GM18502 (cell line): ENCODE results near the gene PDRG1.

Experiments
- ATAC-seq: cut with Tn5 transposase; IDR thresholded peaks from one replicate; pipeline ENCODE4 v1.9.1; 2021; ENCODE audit warnings: mild to moderate bottlenecking; ENCODE audit not compliant: unreplicated experiment, poor library complexity

The PDRG1 gene

DNA sequence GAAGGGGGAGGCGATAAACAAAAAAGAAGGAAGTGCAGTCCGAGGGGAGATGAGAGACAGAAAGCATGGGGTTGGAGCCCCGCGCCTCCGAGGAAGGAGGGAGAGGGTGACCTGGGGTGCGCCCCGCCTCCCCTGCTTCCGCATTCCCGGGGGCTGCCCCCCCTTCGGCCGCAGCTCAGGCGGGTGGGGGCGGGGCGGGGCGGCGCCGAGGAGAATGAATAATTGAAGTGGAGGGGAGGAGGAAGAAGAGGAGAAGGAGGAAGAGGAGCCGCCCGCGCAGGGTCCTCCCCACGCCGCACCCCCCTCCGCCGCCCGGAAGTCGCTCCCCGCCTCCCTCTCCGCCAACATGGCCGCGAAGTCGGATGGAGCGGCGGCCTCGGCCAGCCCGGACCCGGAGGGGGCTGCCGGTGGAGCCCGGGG lies 16.0 kb upstream of the PDRG1 start, which contains the start of gene XKR7:
Gene XKR7 (plus strand): TSS at position 322 of the 420 bp plus-strand sequence. CDS start 25 bp downstream, at position 347.
- no peak for ATAC-seq

DNA sequence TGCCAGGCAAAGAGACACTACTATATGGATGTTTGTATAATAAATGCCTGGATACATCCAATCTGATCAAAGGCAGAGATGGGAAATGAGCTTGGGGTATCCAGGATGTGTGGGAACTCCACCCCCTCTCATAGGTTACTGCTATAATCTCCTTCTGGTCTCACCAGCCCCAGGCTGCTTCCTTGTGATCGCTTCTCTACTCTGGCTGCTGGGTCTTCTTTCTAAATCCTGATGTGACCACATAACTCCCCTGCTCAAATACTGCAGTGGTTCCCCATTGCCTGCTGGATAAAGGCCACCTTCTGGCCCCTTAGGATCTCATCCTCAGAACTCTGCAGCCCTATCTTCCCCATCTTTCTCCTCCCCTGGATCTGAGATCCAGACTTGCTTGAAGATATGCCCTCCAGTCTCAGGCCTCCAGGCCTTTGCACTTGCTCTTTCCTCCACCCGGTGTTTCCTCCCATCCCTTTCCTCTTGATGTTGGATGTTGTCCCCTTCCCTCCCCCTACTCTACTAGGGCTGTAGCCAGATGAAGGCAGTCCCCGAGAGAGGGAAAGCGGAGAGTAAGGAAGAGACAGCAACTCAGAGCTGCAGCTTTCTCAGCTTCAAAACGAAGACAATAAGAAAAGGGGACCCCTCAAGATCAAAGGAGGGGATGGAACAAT lies 15.3 kb upstream of the PDRG1 start:
- no peak for ATAC-seq

DNA sequence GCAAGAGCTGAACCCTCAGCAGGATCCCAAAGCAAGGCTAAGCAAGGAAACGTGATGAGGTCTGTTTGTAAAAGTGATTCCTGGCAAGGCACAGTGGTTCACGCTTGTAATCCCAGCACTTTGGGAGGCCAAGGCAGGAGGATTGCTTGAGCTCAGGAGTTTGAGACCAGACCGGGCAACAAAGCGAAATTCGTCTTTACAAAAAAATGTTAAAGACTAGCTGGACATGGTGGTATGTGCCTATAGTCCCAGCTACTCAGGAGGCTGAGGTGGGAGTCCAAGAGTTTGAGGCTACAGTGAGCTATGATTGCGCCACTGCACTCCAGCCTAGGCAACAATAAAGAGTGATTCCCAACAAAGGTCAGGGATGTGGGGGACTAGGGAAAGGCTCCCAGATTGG lies 12.0 kb upstream of the PDRG1 start:
- ATAC-seq = no peak

DNA sequence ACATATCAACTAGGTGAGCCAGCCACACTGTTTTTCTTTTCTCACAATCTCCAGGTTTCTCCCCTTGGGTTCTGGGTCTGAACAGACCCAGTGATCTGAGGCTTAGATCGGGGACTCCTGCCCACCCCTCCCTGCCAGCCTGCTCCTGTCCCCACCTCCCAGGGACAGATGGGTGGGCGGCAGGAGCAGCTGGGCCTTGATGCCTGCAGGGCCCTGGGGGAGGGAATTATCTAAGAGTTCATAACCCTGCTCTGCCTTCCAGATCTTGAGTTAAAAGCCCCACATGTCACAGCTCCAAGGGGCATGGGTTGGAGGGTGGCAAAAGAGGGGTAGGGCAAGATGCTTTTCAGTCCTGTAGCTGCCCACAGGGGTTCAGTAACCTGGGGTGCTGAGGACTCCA lies 10.9 kb upstream of the PDRG1 start:
- ATAC-seq = no peak

DNA sequence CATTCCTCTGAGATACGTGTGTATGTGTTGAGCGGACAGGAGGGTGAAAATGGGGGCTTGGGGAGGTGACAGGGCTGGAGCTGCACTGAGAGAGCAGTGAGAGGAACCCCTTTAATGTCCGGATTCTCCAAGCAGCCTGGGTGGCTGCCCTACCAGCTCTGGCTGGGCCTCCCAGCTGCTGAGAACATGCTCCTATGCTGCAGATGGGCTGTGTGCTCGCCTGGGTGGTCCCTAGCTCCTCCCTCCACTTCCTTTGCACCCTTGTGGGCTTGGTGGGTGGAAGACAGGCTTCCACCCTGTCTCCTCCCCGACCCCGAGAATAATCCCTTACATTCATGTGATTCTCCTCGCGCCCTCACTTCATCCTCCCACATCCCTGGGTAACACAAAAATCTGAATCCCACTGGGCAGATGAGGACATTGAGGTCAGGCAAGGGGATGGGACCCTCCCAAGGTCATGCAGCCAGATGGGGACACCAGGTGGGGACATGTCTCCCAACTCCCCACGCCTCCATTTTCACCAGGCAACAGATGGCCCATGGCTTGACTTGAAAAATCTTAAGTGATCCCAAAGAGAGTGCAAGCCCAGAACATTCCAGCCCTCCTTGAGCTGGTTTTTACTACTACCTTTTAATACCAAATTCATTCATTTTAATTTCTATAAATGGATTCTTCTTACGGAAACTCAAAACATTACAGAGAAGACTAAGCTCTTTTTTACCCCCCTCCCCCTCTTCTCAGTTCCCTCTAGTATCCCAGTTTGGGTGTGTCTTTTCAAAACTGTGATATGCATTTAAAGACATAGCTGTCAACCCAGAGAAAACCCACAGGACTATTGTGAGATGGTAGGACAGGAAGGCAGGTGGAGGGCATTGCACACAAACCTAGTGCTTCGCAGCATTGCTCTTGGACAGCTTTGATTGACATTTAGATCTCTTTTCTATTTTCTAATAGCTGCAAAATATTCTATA lies 5.0 kb upstream of the PDRG1 start:
- ATAC-seq = no peak

DNA sequence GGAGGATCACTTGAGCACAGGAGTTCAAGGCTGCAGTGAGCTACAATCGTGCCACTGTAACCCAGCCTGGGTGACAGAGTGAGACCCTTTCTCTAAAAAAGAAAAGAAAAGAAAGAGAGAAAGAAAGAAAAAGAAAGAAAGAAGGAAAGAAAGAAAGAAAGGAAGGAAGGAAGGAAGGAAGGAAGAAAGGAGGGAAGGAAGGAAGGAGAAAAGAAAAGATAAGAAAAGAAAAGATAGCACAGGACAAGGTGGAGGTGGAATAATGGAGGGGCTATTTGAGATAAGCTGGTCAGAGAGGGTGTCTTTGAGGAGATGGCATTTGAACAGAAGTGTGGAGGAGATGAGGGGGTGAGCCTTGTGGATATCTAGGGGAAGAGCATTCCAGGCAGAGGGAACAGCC lies 2.7 kb upstream of the PDRG1 start:
- no peak for ATAC-seq

DNA sequence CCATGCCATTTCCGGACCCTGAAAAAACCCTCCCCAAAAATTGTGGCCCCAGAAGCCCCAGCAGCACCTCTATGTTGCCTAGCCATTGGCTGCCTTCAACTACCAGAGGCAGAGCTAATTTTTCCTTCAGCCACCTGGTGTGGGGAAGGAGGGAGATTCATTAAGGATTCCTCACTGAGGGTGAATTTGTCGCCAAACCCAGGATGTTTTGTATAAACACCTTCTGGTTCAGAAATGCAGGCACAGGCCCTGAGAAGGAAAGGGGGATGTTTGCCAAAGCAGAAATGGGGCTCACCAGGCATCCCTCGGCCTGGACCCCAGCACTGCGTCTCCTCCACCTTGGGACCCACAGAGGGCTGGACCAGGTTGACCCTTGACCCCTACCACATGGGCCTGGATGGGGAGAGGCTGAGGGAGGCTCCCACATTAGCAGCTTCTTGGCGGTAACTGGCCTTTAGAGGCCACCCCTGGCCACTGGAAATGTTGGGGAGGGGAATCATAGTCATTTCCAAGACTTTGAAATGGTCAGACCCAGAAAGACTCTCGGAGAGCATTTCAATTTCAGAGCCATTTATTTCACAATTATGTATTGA lies 1.8 kb upstream of the PDRG1 start:
- no peak for ATAC-seq

DNA sequence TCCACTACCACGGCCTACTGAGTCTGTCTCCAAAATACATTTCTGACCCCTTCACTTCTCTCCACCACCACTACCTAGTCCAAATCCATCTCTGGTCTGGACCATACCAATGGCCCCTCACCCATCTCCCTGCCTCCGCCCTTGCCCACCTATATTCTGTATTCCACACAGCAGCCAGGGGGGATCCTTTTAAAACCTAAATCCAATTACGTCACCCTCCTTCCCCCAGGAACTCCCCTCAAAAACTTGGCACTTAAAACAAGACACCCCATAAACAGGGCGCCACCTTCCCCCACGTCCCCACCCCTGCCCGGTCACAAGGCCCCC lies 680 bp downstream of the PDRG1 start:
- no peak for ATAC-seq

DNA sequence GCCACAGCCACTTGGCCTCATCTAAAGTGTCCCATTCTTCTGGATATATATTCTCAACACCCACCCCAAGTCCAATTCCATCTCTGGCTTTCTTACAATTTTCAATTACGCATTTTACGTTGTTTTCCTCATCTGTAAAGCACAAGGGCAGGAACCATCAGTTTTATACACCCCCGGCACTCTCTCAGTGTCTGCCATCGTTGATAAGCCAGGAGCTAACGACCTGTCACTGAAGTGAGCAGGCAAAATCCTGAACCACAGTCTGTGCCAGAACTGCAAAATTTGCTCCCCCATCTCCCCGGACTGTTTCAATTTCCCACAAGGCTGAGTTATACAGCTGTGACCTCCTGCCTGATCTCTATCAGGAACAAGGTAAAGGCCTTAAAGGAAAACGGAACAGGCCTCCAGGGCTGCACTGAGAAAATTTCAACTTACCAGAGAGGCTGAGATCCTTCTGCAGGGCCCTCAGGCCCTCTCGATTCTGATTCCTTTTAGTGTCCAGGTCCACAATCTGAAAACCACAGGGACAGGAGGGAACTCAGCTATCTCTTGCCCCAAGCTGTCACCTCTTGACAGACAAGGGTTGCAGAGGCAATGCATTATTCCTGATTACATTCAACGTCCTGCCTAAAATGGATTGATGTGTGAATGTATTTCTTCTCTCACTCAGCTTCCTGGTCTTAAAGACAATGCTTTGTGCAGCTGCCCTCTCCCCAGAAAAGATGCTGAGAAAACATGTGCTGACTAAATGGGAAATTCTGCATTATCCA lies 1.8 kb downstream of the PDRG1 start:
- no peak for ATAC-seq

DNA sequence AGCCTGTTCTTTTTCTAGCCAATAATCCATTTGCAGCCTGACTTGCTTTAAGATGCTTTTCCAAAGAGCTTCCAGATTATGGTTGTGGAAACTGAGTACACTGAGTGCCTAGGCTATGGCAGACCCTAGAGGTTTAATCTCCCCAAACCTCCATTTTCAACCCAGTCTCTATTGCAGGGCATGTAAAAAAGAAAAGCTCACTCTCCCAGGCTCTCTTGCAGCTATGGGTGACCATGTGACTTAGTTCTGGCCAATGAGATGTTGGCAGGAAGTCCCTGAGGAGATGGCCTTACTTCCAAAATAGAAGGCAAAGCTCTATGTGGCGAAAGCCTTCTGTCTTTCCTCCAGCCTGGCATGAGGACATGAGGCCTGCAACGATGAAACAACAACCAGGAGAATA lies 3.8 kb downstream of the PDRG1 start:
- no peak for ATAC-seq

DNA sequence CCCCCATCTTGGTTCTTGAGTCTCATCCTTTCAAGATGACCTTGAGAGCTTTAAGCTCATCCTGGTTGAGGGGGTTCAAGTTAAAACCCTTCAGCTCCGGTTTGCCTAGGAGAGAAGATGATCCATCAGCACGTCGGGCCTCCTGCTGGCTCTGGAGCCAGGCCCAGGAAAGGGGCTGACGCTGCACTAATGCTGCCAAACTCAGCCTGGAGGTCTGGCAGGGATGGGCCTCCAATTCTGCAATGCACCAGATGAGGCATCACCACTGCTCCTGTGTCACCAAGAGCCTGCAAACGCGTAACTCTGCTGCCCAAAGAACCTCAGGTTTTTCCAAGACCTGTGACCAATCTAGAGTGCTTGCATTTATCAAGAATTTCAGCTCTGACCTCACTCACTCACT lies 6.1 kb downstream of the PDRG1 start:
- no peak for ATAC-seq

DNA sequence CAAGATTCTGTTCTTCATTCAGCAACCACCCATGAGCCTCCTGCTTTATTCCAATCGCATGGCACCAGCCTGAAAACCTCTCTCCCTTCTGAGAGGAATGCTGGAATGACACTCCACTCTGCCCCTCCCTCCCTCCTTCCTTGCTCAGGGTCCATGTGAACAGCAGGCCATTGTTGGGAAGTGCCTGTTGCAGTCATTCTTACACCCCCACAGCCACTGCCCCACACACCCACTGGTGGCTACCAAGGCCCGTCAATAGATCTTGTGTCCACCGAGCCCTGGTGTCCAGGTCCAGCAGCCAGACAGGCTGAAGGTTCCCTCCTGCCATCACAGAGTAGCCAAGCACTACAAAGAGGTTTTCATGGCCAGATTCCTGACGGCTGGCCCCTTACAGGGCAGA lies 6.5 kb downstream of the PDRG1 start:
- ATAC-seq = no peak

DNA sequence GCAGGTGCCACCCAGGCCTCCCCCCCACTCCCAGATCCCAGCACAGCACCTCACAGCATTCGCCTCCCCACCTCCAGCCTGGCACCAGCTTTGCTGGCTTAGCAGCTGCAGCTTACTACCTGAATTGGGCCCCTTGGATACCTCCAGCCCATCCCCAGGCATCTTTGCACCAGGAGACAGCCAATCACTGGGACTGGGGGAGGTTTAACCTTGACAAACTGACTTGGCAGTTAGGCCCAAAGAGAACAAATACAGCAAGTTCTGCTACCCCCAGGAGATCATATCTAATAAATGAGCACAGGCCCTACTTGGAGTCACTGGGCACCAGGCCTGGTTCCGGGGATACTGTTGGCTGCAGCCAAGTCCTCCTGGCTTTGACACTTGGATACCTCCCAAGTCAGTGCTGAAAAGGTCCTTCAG lies 8.8 kb downstream of the PDRG1 start:
- no peak for ATAC-seq

DNA sequence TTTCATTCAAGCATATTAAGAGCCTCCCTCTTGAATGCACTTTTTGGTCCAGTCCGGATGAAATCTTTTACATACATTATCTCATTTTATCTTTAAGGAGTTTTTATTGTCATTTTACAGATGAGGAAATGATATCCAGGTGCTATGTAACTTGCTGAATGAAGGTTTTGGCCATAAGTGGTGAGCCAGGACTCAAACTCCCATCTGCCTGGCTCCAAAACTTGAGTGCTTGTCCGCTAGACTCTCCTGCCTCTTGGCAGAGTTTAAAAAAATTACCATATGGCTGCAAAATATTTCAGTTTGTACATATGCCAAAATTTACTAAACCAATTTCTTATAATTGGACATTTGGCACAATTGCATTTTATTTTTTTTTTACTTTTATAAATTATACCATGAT lies 12.2 kb downstream of the PDRG1 start:
- no peak for ATAC-seq

DNA sequence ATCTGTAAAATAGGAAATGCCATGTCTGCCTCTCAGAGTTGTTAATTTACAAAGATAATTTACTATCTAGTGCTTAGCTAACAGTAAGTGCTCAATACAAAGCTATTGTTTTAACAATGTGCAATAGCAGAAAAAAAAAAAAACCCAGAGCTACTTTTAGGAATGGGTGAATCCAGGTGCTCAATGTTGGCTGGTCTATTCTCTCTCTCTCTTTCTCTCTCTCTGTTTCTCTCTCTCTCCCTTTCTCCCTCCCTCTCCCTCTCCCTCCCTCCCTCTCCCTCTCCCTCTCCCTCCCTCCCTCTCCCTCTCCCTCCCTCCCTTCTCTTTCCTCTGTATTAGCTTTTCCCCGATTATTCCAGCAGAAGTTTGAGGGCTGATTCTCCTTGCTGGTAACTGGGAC lies 14.0 kb downstream of the PDRG1 start:
- ATAC-seq = no peak

DNA sequence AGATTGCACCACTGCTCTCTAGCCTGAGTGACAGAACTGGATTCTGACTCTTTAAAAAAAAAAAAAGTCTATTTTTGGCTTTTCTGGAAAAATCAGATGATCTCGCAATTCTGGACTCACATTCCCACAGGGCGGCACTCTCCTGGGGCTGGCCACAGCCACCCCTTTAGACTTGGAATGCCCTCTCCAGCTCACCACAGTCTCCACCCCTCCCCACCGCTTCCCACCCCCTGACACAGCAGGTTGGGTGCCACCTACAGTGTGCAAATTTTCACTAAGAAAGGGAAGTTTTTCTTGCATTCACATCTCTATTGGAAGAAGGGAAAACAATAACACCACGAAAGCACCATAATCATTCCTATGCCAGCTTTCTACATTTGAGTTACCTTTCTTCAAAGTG lies 15.4 kb downstream of the PDRG1 start:
- no peak for ATAC-seq

DNA sequence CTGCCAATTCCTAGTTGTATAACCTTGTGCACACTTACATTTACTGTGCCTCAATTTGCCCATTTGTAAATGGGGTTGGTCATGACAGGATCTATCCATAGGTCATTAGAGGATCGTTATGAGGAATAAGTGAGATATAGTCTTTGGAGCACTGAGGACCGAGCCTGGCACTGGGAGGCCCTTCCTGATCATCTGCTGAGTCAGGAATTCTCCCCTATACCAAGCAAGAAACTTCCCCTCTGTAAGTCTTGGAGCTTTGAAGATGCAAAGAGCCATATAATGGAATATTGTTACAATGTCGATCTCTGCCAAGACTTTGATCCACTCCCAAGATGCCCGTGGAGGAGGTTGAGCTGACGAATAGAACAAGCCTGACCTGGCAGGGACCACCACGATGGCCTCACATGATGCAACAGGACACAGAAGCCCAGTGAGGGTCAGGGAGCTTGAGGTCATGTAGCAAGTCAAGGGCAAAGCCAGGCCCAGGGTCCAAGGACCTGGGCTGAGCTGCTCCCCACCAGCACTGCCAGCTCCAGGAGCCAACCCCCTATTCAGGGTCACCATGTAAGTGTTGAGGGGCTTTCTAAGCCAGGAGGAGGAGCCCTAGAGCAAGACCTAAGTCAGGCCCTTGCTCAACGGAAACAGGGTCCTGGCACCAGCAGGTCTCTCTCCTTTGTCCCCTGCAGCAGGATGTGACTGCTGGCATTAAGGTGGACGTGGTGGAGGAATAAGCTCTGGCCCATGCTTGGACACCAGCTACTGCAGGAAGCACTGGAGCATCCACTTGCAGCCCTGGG lies 16.7 kb downstream of the PDRG1 start:
- ATAC-seq = no peak

DNA sequence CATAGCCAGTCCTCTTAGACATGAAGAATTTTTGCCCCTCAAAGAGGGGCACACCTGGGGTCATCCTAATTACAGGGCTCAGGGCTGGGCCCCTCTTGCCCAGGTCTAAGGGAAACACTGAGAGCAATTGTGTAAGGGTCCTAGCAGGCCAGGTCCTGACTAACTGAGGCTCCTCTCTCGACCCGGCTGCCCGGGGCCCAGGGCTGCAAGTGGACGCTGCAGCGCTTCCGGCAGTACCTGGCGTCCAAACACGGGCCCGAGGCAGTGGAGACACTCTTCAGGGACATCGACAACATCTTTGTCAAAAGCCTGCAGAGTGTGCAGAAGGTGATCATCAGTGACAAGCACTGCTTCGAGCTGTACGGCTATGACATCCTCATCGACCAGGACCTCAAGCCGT lies 17.4 kb downstream of the PDRG1 start:
- no peak for ATAC-seq

DNA sequence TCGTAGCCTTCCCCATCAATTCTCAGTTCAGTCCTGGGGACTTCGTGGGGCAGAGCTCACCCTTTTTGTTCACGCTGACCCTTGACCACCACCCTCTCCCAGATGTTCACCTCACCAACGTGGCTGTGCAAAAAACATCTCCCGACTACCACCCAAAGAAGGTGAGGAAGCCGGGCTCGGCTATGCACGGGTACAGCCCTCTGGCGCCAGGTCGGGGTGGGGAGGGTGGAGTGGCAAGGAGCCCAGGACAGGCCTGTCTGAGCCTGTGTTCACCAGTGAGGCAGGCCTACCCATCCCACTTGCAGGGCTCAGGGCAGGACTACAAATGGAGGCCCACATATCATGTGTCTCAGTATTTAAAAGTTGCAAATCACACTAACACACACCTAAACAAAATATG lies 18.1 kb downstream of the PDRG1 start:
- ATAC-seq = no peak

DNA sequence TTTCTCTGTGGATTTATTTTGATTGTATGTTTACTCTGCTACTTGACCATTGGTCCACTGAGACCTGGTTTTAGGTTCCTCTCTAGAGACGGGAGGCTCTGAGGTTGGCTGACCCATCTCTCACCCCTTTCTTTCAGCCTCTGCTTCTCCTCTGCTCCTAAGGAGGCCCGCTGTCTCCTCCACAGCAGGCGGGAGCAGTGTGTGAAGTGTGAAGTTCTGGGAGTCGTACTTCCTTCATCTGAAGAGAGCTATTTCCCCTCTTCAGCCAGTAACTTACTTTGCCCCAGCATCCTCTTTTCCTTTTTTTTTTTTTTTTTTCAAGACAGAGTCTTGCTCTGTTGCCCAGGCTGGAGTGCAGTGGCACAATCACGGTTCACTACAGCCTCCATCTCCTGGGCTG lies 21.1 kb downstream of the PDRG1 start:
- ATAC-seq = no peak
